EH (cell line): ENCODE results near the gene ZNF23.
"Not testable (repeated sequence)": the region's sequence is repeated elsewhere in the genome, so short reads cannot be mapped to it uniquely, and the experiment has no call there.

Experiments
- DNase-seq: peaks from one replicate; pipeline ENCODE4 v3.0.0-alpha.2; 2015; ENCODE audit warnings: low read depth

Gene ZNF23

GRCh38 chr16:71461686-71462648 is at the start of gene ZNF23:
Gene ZNF23, minus strand, starts transcription at chr16:71462247. Its CDS starts 5,451 bp downstream, at chr16:71456796.
- DNase-seq: peak; percentile 77

- no peak for DNase-seq
Measured at GRCh38 chr16:71507061-71507460, 45.0 kb upstream of the ZNF23 start.

- DNase-seq: no peak
Measured at GRCh38 chr16:71504901-71505300, 42.9 kb upstream of the ZNF23 start.

- not testable (repeated sequence) for DNase-seq
Measured at GRCh38 chr16:71504051-71504450, 42.0 kb upstream of the ZNF23 start.

GRCh38 chr16:71501547-71501946 is 39.5 kb upstream of the ZNF23 start:
- no peak for DNase-seq

- no peak for DNase-seq
Measured at GRCh38 chr16:71500964-71501363, 38.9 kb upstream of the ZNF23 start.

GRCh38 chr16:71499775-71500364 is 37.8 kb upstream of the ZNF23 start:
- DNase-seq: peak; percentile 67

GRCh38 chr16:71498031-71498430 is 36.0 kb upstream of the ZNF23 start:
- no peak for DNase-seq

- no peak for DNase-seq
Measured at GRCh38 chr16:71493213-71493612, 31.2 kb upstream of the ZNF23 start.

- DNase-seq: no peak
Measured at GRCh38 chr16:71492786-71493185, 30.7 kb upstream of the ZNF23 start.

GRCh38 chr16:71491054-71491453 is 29.0 kb upstream of the ZNF23 start:
- DNase-seq: no peak

GRCh38 chr16:71490361-71490760 is 28.3 kb upstream of the ZNF23 start:
- DNase-seq: no peak

GRCh38 chr16:71489122-71489521 is 27.1 kb upstream of the ZNF23 start, which contains the start of gene ZNF19:
Gene ZNF19, minus strand, starts transcription at chr16:71489324. Its CDS starts 7,210 bp downstream, at chr16:71482114.
- no peak for DNase-seq

GRCh38 chr16:71484006-71484893 is 22.2 kb upstream of the ZNF23 start:
- peak; percentile 93 for DNase-seq

- DNase-seq: no peak
Measured at GRCh38 chr16:71482569-71482968, 20.5 kb upstream of the ZNF23 start.

- DNase-seq: no peak
Measured at GRCh38 chr16:71480956-71481355, 18.9 kb upstream of the ZNF23 start.

GRCh38 chr16:71479420-71479819 is 17.4 kb upstream of the ZNF23 start:
- peak; percentile 43 for DNase-seq

- no peak for DNase-seq
Measured at GRCh38 chr16:71476457-71477124, 14.5 kb upstream of the ZNF23 start.

- DNase-seq: peak; percentile 97
Measured at GRCh38 chr16:71474864-71475263, 12.8 kb upstream of the ZNF23 start.

- peak; percentile 59 for DNase-seq
Measured at GRCh38 chr16:71473891-71474290, 11.8 kb upstream of the ZNF23 start.

- no peak for DNase-seq
Measured at GRCh38 chr16:71472931-71473330, 10.9 kb upstream of the ZNF23 start.

GRCh38 chr16:71472051-71472450 is 10.0 kb upstream of the ZNF23 start:
- DNase-seq: peak; percentile 63
